ENCODE measurements around the gene DAB2. TPM values are rescaled to one million over a fixed set of nuclear protein-coding genes. Genes with fewer than 3 reads are reported as not detected.

Gene DAB2
- total RNA-seq, 1 donor, result 4.6 TPM

- DNase-seq (ENCODE audit: low read depth in 2 of 3, low spot score in 2 of 3), result no peak
These were observed 29.8 kb downstream of the DAB2 start for GRCh38 chr5:39394946-39395345.

GRCh38 chr5:39390945-39391344, 33.8 kb downstream of the DAB2 start:
- no peak for DNase-seq (ENCODE audit: low read depth in 2 of 3, low spot score in 2 of 3)

GRCh38 chr5:39387293-39387692, 37.5 kb downstream of the DAB2 start:
- no peak for DNase-seq (ENCODE audit: low read depth in 2 of 3, low spot score in 2 of 3)

GRCh38 chr5:39384271-39384670, 40.5 kb downstream of the DAB2 start:
- no peak for DNase-seq (ENCODE audit: low read depth in 2 of 3, low spot score in 2 of 3)

- DNase-seq (ENCODE audit: low read depth in 2 of 3, low spot score in 2 of 3), result no peak
These were observed 43.4 kb downstream of the DAB2 start for GRCh38 chr5:39381376-39381775.

- DNase-seq (ENCODE audit: low read depth in 2 of 3, low spot score in 2 of 3), result no peak
These were observed 45.1 kb downstream of the DAB2 start for GRCh38 chr5:39379693-39380092.

GRCh38 chr5:39377613-39378012, 47.2 kb downstream of the DAB2 start:
- no peak for DNase-seq (ENCODE audit: low read depth in 2 of 3, low spot score in 2 of 3)

- peak in 2 of 3 donors; percentile 43 to 81 for DNase-seq (ENCODE audit: low read depth in 2 of 3, low spot score in 2 of 3)
These were observed 48.5 kb downstream of the DAB2 start for GRCh38 chr5:39376293-39376714.

GRCh38 chr5:39373791-39374190, 51.0 kb downstream of the DAB2 start:
- DNase-seq (ENCODE audit: low read depth in 2 of 3, low spot score in 2 of 3), result no peak

- no peak for DNase-seq (ENCODE audit: low read depth in 2 of 3, low spot score in 2 of 3)
These were observed 53.5 kb downstream of the DAB2 start for GRCh38 chr5:39371367-39371635.

GRCh38 chr5:39370555-39371366, 54.0 kb downstream of the DAB2 start:
- DNase-seq (ENCODE audit: low read depth in 2 of 3, low spot score in 2 of 3), result no peak

GRCh38 chr5:39369123-39369815, 55.5 kb downstream of the DAB2 start:
- DNase-seq (ENCODE audit: low read depth in 2 of 3, low spot score in 2 of 3), result no peak

- no peak for DNase-seq (ENCODE audit: low read depth in 2 of 3, low spot score in 2 of 3)
These were observed 56.7 kb downstream of the DAB2 start for GRCh38 chr5:39368116-39368515.

- DNase-seq (ENCODE audit: low read depth in 2 of 3, low spot score in 2 of 3), result no peak
These were observed 57.1 kb downstream of the DAB2 start for GRCh38 chr5:39367711-39368110.

GRCh38 chr5:39364367-39364766, 60.4 kb downstream of the DAB2 start, which contains the start of gene C9:
C9 (minus strand) TSS chr5:39364495; CDS start chr5:39364464, 31 bp downstream.
- no peak for DNase-seq (ENCODE audit: low read depth in 2 of 3, low spot score in 2 of 3)

GRCh38 chr5:39363217-39363616, 61.6 kb downstream of the DAB2 start:
- no peak for DNase-seq (ENCODE audit: low read depth in 2 of 3, low spot score in 2 of 3)

- no peak for DNase-seq (ENCODE audit: low read depth in 2 of 3, low spot score in 2 of 3)
These were observed 62.1 kb downstream of the DAB2 start for GRCh38 chr5:39362646-39363045.

- no peak for DNase-seq (ENCODE audit: low read depth in 2 of 3, low spot score in 2 of 3)
These were observed 63.5 kb downstream of the DAB2 start for GRCh38 chr5:39361306-39361705.

GRCh38 chr5:39360471-39361111, 64.2 kb downstream of the DAB2 start:
- DNase-seq (ENCODE audit: low read depth in 2 of 3, low spot score in 2 of 3), result peak in 1 of 3 donors; percentile 4

- no peak for DNase-seq (ENCODE audit: low read depth in 2 of 3, low spot score in 2 of 3)
These were observed 68.5 kb downstream of the DAB2 start for GRCh38 chr5:39356263-39356662.

GRCh38 chr5:39355324-39355723, 69.5 kb downstream of the DAB2 start:
- DNase-seq (ENCODE audit: low read depth in 2 of 3, low spot score in 2 of 3), result no peak

All from hematopoietic multipotent progenitor cell (in vitro differentiated cells).